Measurements from ENCODE around the gene MAP7D3. TPM values are rescaled to one million over a fixed set of nuclear protein-coding genes. Genes with fewer than 3 reads are reported as not detected.

MAP7D3 gene
- total and polyA plus RNA-seq, 12 donors: 5.9 to 14.9 (median 7.9) TPM

GRCh38 chrX:136209751-136210150 is 41.4 kb downstream of the MAP7D3 start:
- Histone ChIP-seq H3K4me3 (no peak overlapping the region), H3K4me1 (replicated peaks in 1 of 2) (no peaks in the 10 kb centered on the region), H3K27ac (no peak overlapping the region), H3K27me3 (peaks cover 11% of the 10 kb centered on the region), H3K9me3 (replicated peaks in 1 of 3) (no peaks in the 10 kb centered on the region), H3K36me3 (replicated peaks in 1 of 2) (peaks cover 0 to 4% of the 10 kb centered on the region in 2 donors)
- no peak for TF ChIP-seq POLR2A (IDR thresholded peaks at IDR 0.05)
- TF ChIP-seq, protein P1, sequence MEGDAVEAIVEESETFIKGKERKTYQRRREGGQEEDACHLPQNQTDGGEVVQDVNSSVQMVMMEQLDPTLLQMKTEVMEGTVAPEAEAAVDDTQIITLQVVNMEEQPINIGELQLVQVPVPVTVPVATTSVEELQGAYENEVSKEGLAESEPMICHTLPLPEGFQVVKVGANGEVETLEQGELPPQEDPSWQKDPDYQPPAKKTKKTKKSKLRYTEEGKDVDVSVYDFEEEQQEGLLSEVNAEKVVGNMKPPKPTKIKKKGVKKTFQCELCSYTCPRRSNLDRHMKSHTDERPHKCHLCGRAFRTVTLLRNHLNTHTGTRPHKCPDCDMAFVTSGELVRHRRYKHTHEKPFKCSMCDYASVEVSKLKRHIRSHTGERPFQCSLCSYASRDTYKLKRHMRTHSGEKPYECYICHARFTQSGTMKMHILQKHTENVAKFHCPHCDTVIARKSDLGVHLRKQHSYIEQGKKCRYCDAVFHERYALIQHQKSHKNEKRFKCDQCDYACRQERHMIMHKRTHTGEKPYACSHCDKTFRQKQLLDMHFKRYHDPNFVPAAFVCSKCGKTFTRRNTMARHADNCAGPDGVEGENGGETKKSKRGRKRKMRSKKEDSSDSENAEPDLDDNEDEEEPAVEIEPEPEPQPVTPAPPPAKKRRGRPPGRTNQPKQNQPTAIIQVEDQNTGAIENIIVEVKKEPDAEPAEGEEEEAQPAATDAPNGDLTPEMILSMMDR (IDR thresholded peaks at IDR 0.05): no peak
- 54 to 56% (median 55%) methylated on average over 9 of the region's 9 CpGs for WGBS, 4 donors
- DNase-seq: no peak
- intact Hi-C loops (cut with DNase I): loop anchor here in 1 of 2 donors (5.0 kb wide), 1 partner anchor 42 kb away; no protein-coding TSS in a partner anchor

DNA sequence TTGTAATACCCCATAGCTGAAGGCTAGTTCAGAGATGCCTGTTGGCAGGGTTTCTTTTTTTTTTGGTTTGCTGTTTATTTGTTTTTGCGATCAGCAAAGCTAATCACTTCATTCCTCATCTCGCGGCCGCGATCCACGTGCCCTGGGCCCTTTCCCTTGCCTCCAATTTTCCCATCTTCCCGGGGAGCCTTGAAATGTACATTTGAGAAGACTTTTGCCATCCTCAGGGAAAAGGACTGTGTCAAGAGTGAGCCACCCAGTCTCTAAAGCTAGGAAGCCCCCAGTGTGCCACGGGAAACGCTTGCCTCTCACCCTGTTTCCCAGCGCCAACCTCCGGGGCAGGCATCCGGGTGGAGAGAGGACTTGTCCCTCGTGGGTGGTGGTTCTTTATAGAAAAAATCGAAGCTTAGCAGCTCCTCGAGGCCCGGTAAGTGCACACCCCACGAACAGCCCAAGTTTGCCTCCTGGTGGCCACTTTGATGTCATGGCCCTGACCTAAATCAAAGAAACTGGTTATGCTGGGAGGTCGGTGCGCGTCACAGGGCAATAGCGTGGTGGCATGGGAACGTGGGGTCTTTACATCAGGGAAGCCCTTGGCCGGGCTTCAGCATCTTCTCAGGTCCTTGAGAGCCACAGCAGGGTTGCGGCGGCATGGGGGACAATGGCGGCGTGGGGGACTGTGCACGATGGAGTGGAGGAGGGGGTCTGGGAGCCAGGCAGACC is 42.0 kb downstream of the MAP7D3 start:
- 46 to 56% (median 48%) methylated on average over 16 to 28 of the region's 28 CpGs for WGBS, 4 donors
- peak; percentile 43 to 80 (median 61) for DNase-seq
- Histone ChIP-seq H3K27ac (peak overlapping the region in 1 of 5 donors; percentile 34), H3K36me3 (replicated peaks in 1 of 2) (peaks cover 0 to 4% of the 10 kb centered on the region in 2 donors), H3K27me3 (peaks cover 11% of the 10 kb centered on the region), H3K4me1 (replicated peaks in 1 of 2) (peaks cover 0 to 5% of the 10 kb centered on the region in 2 donors), H3K9me3 (replicated peaks in 1 of 3) (no peaks in the 10 kb centered on the region), H3K4me3 (no peak overlapping the region)
- intact Hi-C loops (cut with DNase I): loop anchor here in 1 of 2 donors (5.0 kb wide), 1 partner anchor 42 kb away; no protein-coding TSS in a partner anchor
- TF ChIP-seq, protein P1 (IDR thresholded peaks at IDR 0.05): peak; percentile 33 to 76 (median 61)
- no peak for TF ChIP-seq POLR2A (IDR thresholded peaks at IDR 0.05)

DNA sequence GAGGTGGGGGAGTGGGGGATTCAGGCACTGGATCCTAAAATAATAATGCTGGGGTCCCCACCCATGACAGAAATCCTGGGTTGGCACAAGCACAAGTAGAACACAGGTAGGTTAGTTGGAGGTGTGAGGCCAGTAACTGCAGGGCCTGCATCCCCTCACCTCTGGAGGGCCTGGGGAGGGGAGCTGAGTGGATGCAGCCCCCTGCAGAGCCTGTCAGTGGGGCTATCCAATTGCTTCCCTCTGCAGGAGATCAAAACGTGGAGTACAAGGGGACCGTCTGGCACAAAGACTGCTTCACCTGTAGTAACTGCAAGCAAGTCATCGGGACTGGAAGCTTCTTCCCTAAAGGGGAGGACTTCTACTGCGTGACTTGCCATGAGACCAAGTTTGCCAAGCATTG is 43.7 kb downstream of the MAP7D3 start:
- WGBS, 4 donors: 73 to 100% (median 89%) methylated on average over 1 to 4 of the region's 4 CpGs; no CpG with 5 or more reads in 1 of the 4 donors
- Histone ChIP-seq H3K4me3 (no peak overlapping the region), H3K36me3 (replicated peaks in 1 of 2) (peaks cover 0 to 4% of the 10 kb centered on the region in 2 donors), H3K27ac (no peak overlapping the region), H3K27me3 (peaks cover 11% of the 10 kb centered on the region), H3K4me1 (replicated peaks in 1 of 2) (peaks cover 0 to 9% of the 10 kb centered on the region in 2 donors), H3K9me3 (replicated peaks in 1 of 3) (no peaks in the 10 kb centered on the region)
- no peak for DNase-seq
- no peak for TF ChIP-seq POLR2A (IDR thresholded peaks at IDR 0.05)
- TF ChIP-seq, protein P1 (IDR thresholded peaks at IDR 0.05): no peak
- intact Hi-C loops (cut with DNase I): loop anchor here in 1 of 2 donors (5.0 kb wide), 1 partner anchor 40 kb away; no protein-coding TSS in a partner anchor

GRCh38 chrX:136206916-136207315 is 44.3 kb downstream of the MAP7D3 start:
- 65 to 81% (median 75%) methylated on average over 3 to 6 of the region's 6 CpGs for WGBS, 4 donors
- H3K9me3 ChIP-seq (replicated peaks in 1 of 3): no peaks in the 10 kb centered on the region
- H3K36me3 ChIP-seq (replicated peaks in 1 of 2): peaks cover 0 to 4% of the 10 kb centered on the region in 2 donors
- DNase-seq: no peak
- H3K4me1 ChIP-seq (replicated peaks in 1 of 2): peaks cover 0 to 9% of the 10 kb centered on the region in 2 donors
- intact Hi-C loops (cut with DNase I): loop anchor here in 1 of 2 donors (5.0 kb wide), 1 partner anchor 40 kb away; no protein-coding TSS in a partner anchor
- no peak overlapping the region for H3K27ac ChIP-seq
- H3K4me3 ChIP-seq: no peak overlapping the region
- TF ChIP-seq POLR2A (IDR thresholded peaks at IDR 0.05): no peak
- TF ChIP-seq, protein P1 (IDR thresholded peaks at IDR 0.05): no peak
- H3K27me3 ChIP-seq: peaks cover 11% of the 10 kb centered on the region
